ENCODE data around the gene COX6B2.

The COX6B2 gene

DNA sequence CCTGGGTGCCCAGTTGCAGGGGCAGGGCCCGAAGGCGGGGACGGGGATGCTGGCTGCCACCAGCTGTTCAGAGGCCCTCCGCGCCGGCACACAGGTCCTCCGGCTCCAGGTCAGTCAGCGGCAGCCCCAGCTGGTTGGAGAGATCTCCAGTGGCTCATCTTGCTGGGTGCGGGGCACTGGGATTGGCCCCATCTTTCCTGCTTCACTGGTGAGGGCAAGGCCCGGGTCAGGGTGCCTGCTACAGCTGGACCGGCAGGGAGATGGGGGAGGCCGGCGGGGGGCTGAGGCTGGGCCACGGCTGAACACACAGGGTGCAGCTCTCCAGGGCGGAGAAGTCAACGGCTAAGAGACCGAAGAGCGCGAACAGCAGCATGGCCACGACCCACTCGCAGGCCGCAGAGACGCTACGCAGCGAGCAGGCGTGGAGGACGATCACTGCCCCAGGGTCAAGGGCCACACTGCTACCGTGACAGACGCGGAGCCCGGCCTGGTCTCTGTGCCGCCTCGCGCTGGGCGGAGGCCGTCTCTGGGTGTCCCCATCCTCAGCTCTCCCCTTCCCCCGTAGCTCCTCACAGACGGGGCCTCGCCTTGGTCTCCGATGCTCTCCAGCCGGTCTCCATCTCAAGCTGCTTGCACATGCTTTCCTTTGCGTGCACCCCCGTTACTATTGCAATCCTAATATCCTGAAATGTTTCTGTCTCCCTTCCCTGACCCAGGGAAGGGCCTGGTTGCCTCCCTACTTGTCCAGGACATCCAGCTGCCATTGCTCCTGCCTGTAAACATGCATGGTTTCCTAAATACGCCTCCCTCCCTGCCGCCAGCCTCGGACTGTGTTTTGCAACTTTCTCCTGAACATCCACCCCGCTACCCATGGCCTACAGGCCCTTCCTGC lies 41.7 kb downstream of the COX6B2 start:
- no peak for DNase-seq (ENCODE audit: low read depth)

DNA sequence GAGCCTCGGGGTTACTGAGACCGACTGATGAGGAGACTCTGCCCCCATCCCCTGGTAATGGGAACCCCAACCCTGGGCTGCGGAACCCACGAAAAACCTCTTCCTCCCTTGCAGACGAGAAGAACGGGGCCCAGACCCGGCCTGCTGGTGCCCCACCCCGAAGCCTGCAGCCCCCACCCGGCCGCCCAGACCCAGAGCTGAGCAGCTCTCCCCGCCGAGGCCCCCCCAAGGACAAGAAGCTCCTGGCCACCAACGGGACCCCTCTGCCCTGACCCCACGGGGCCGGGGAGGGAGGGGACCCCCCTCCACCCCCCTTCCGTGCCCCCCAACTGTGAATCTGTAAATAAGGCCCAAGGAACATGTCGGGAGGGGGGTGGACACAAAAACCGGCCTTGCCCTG lies 42.7 kb downstream of the COX6B2 start:
- DNase-seq (ENCODE audit: low read depth) = no peak

GRCh38 chr19:55311397-55311796 lies 43.1 kb downstream of the COX6B2 start:
- DNase-seq (ENCODE audit: low read depth) = no peak

- DNase-seq (ENCODE audit: low read depth) = no peak
These were observed 44.0 kb downstream of the COX6B2 start for GRCh38 chr19:55310498-55310897.

DNA sequence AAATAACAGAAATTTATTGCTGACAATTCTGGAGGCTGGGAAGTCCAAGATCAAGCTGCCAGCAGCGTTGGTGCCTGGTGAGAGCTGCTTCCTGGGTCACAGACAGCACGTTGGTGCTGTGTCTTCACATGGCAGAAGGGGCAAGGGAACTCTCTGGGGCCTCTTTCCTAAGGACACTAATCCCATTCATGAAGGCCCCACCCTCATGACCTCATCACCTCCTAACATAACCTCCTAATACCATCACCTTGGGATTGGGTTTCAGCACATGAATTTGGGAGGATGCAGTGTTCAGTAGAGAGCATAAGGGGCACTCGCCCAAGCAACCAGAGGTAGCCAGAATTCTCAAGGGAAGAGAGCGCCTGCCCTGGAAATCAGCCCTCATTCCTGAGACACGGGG lies 45.1 kb downstream of the COX6B2 start:
- DNase-seq (ENCODE audit: low read depth) = no peak

DNA sequence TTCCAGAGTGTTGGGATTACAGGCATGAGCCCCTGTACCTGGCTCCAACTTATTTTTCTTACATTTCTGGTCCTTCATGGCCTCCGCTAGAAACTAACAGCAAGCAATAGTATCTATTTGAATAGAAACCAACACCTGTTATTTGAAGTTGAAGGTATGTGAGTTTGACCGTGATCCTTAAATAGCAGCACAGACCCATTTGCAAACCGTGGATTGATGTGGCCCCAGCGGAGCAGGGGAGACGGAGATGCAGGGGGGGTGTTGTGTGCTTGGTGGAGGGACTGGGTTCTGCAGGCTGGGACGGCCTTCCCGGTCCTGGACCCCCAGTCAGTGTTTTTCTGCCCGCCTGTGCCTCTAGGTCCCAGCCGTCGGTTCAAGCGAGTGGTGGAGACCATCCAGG lies 46.2 kb downstream of the COX6B2 start:
- DNase-seq (ENCODE audit: low read depth) = no peak

GRCh38 chr19:55306712-55307111 lies 47.8 kb downstream of the COX6B2 start:
- no peak for DNase-seq (ENCODE audit: low read depth)

DNA sequence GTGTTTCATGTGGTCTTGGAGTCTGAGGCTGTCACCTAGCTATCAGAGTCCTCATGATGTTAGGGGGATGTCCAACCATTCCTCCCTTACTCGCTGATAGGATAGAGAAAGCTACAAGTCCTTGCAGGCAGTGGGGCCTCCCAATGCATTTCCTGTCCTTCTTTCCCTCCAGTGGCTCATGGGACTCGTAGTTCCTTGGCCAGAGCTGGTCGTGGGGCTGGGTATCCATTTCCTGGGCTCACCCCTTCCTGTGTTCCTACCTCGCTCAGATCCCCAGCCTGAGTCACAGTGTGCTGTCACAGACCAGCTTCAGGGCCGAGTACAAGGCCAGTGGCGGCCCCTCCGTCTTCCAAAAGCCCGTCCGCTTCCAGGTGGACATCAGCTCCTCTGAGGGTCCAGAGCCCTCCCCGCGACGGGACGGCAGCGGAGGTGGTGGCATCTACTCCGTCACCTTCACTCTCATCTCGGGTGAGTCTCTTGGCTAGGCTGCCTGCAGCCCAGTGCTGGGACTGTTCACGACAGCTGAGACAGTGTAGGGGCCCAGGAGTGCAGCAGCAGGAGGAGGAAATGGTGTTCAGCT lies 48.4 kb downstream of the COX6B2 start:
- no peak for DNase-seq (ENCODE audit: low read depth)

DNA sequence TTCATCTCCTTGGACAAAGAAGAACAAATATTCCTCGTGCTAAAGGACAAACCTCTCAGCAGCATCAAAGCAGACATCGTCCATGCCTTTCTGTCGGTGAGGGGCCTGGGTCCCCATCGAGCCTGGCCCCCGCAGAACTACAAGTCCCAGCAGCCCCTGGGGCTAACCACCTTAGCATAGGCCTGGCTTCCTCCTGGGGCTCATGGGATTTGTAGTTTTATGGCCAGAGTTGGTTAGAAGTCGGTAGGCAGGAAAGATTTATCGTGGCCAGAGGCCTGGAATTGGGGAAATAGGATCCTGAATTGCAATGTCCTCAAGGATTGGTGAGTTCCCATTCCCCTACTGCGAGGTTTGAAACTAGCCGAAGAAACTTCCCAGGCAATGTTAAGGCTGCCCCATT lies 49.0 kb downstream of the COX6B2 start:
- peak; percentile 29 for DNase-seq (ENCODE audit: low read depth)

DNA sequence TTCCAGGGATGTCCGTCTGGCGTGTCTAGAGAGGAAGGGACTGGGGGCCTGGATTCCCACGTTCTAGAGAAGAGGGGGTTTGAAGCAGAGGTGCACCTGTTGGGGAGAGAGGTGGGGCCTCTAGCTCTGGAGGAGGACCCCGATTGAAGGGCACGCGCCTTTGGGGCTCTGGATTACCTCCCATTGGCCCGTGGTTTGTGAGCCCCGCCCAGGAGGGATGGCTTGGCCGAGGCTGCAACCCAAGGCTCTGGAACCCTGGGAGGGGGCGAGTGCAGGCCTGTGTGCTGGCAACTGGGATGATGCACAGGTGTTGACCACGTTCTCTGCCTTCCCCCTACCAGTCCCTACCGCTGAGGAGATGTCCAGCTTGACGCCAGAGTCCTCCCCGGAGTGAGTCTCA lies 49.5 kb downstream of the COX6B2 start:
- no peak for DNase-seq (ENCODE audit: low read depth)

- DNase-seq (ENCODE audit: low read depth) = no peak
These were observed 50.1 kb downstream of the COX6B2 start for GRCh38 chr19:55304279-55304978.

GRCh38 chr19:55303477-55303876 lies 51.0 kb downstream of the COX6B2 start:
- no peak for DNase-seq (ENCODE audit: low read depth)

- DNase-seq (ENCODE audit: low read depth) = no peak
These were observed 52.2 kb downstream of the COX6B2 start for GRCh38 chr19:55302318-55302703.

DNA sequence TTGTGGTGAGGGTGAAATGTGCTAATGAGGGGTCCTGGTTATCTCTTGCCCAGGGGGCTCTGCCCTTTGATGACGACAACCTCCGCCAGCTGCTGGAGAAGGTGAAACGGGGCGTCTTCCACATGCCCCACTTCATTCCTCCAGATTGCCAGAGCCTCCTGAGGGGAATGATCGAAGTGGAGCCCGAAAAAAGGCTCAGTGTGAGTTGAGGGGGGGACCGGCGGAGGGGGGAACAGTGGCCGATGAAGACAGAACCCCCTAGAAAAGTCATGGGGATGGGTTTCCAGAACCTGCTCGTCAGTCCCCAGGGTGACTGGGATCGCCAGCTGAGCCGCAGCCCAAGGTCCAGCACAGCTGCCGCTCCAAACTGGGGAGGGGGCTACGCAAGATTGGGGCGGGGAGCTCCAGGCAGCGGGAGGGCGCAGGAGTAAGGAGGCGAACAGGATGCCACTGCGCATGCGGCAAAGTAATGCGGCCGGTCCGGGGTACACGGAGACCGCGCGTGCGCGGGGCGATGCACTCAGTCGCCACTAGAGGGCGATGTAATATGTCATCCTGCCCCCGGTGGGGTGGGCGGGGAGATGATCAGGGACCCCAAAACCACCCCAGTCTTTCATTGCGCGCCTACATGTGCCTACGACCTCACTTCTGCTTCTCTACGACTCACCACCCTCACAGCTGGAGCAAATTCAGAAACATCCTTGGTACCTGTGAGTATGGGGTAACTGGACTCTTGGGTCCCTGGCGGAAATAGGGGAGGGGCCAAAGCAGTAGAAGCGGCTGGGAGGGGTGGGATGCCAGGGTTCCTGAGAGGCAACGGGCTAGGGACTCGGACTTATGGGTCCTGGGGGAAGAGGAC lies 52.8 kb downstream of the COX6B2 start:
- DNase-seq (ENCODE audit: low read depth) = peak; percentile 77

GRCh38 chr19:55300886-55301458 lies 53.5 kb downstream of the COX6B2 start:
- no peak for DNase-seq (ENCODE audit: low read depth)

- DNase-seq (ENCODE audit: low read depth) = no peak
These were observed 54.5 kb downstream of the COX6B2 start for GRCh38 chr19:55299991-55300390.

Measured in T-helper 22 cell (primary cell).